Liver (tissue), 9 donors: ENCODE results near the gene RIOK1. TPM values are rescaled to one million over a fixed set of nuclear protein-coding genes. Genes with fewer than 3 reads are reported as not detected.

ENCODE experiments used
- DNase-seq: peaks from one replicate; pipeline ENCODE4 v3.0.0-alpha.2; 2017; ENCODE audit warnings: low spot score
- H3K27ac ChIP-seq, 2 donors: one replicate each; pipeline ENCODE4 v1.7.0; 2013; ENCODE audit warnings: inconsistent platforms in 2 of 2, low read length in 2 of 2, control low read depth in 1 of 2, low read depth in 1 of 2, mild to moderate bottlenecking in 1 of 2
- H3K27me3 ChIP-seq, 4 donors: one replicate each; pipeline versions ENCODE4 v1.6.1 to v1.7.0; 2013; ENCODE audit warnings: low read length in 3 of 4, inconsistent platforms in 1 of 4, mild to moderate bottlenecking in 1 of 4, moderate library complexity in 1 of 4; ENCODE audit not compliant: control insufficient read depth in 4 of 4, insufficient read depth in 4 of 4
- H3K36me3 ChIP-seq, 4 donors: one replicate each; pipeline versions ENCODE4 v1.6.1 to v1.7.0; 2013; ENCODE audit warnings: low read length in 3 of 4, mild to moderate bottlenecking in 3 of 4, low read depth in 1 of 4, moderate library complexity in 1 of 4; ENCODE audit not compliant: control insufficient read depth in 4 of 4, insufficient read depth in 3 of 4
- H3K4me1 ChIP-seq, 4 donors: one replicate each; pipeline versions ENCODE4 v1.6.1 to v1.7.0; 2013; ENCODE audit warnings: low read length in 3 of 4, mild to moderate bottlenecking in 3 of 4, moderate library complexity in 1 of 4; ENCODE audit not compliant: control insufficient read depth in 4 of 4, insufficient read depth in 4 of 4
- H3K4me3 ChIP-seq, 3 donors: one replicate each; pipeline versions ENCODE4 v1.6.1 to v1.7.0; 2013; ENCODE audit warnings: low read length in 3 of 3, control low read depth in 1 of 3, low read depth in 1 of 3, mild to moderate bottlenecking in 1 of 3
- H3K9ac ChIP-seq, 2 donors: one replicate each; pipeline ENCODE4 v1.7.0; 2013; ENCODE audit warnings: low read length in 2 of 2, mild to moderate bottlenecking in 2 of 2, moderate library complexity in 2 of 2, control low read depth in 1 of 2, low read depth in 1 of 2
- H3K9me3 ChIP-seq, 4 donors: one replicate each; pipeline versions ENCODE4 v1.6.1 to v1.7.0; 2013; ENCODE audit warnings: low read length in 3 of 4; ENCODE audit not compliant: control insufficient read depth in 4 of 4
- FOXA1 ChIP-seq: IDR thresholded peaks from 2 replicates; pipeline ENCODE4 v1.6.1; 2016; ENCODE audit warnings: antibody characterized with exemption
- FOXA2 ChIP-seq: IDR thresholded peaks from 2 replicates; pipeline ENCODE4 v1.6.1; 2016; ENCODE audit warnings: antibody characterized with exemption
- HNF4G ChIP-seq: IDR thresholded peaks from 2 replicates; pipeline ENCODE4 v1.6.1; 2016; ENCODE audit warnings: antibody characterized with exemption
- JUND ChIP-seq, 2 donors: IDR thresholded peaks; 2 replicates each; pipeline ENCODE4 v1.6.1; 2016; ENCODE audit warnings: antibody characterized with exemption in 2 of 2
- RAD21 ChIP-seq, 2 donors: IDR thresholded peaks; 2 replicates each; pipeline ENCODE4 v1.6.1; 2016; ENCODE audit warnings: antibody characterized with exemption in 2 of 2, mild to moderate bottlenecking in 2 of 2
- RXRA ChIP-seq, 2 donors: IDR thresholded peaks; 2 replicates each; pipeline ENCODE4 v1.6.1; 2017 to 2018; ENCODE audit warnings: antibody characterized with exemption in 2 of 2, mild to moderate bottlenecking in 1 of 2
- SP1 ChIP-seq: IDR thresholded peaks from 2 replicates; pipeline ENCODE4 v1.6.1; 2018; ENCODE audit warnings: antibody characterized with exemption, mild to moderate bottlenecking
- TAF1 ChIP-seq: conservative IDR thresholded peaks from 2 replicates; pipeline ENCODE4 v1.6.1; 2016; ENCODE audit warnings: antibody characterized with exemption, mild to moderate bottlenecking
- YY1 ChIP-seq: IDR thresholded peaks from 2 replicates; pipeline ENCODE4 v1.6.1; 2016; ENCODE audit warnings: antibody characterized with exemption, mild to moderate bottlenecking
- WGBS: extraction: QIAGEN DNeasy Blood & Tissue Kit; methylation state at CpG from one replicate; pipeline ENCODE4 v1.1.7; 2013; 5-methylcytosine and 5-hydroxymethylcytosine counted together
- polyA plus RNA-seq, 2 donors: library from polyadenylated mRNA; stranded (reverse) in 1 of 2; unstranded in 1 of 2; fragments of 200-250 nt in 1 of 2; fragments of >200 nt in 1 of 2; fragmentation: Nextera tagmentation in 1 of 2; extraction: Ambion mirVana in 1 of 2; gene quantifications; one replicate each; pipeline versions ENCODE4 v1.2.1 to v1.2.3, GENCODE V29; 2013 to 2015
- total RNA-seq, 2 donors: library from RNA; depleted of rRNA; stranded (reverse); fragments of >200 nt; gene quantifications; one replicate each; pipeline ENCODE4 v1.2.3, GENCODE V29; 2014
- TF ChIP-seq, protein P1 (sequence below): IDR thresholded peaks from 2 replicates; pipeline ENCODE4 v1.6.1; 2016; ENCODE audit warnings: antibody characterized with exemption, mild to moderate bottlenecking
- TF ChIP-seq, protein P2 (sequence below): fragments of 150-350 bp; IDR thresholded peaks from 2 replicates; pipeline ENCODE4 v1.5.1; 2017; ENCODE audit warnings: improper control_type of control experiment, low read depth, low read length; ENCODE audit not compliant: missing input control
- donor health status: healthy.
- donor health status: healthy.
- donor health status: healthy.
- donor health status: healthy.
- donor health status: healthy.

RIOK1 gene
- total and polyA plus RNA-seq, 4 donors: 4.8 to 10.0 (median 6.6) TPM

DNA sequence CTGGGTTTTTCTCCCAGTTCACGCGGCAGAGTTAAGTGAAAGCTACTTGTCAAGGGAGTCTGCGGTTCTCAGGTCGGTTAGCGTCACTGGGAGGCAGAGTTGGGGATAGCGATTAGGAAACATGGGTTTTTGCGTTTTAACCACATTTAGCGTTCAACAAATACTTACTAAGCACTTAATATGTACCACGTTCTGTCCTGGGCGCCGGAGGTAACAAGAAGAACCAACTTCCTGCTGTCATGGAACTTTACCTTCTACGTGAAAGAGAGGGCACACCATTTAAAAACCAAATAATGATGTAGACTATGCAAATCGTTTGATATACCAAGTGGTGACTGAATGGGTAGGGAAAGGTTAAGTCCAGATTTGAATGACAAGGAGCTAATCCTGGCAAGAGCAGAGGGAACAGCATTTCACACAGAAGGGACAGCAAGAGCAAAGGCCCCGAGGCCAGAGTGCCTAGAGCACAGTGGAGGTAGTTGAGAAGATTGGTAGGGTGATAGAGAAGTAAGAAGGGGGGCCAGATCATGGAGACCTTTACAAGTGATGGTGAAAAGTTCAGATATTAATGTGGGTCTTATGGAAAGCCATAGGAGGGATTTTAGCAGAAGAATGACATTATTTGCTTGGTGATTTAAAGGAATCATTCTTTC lies 744 bp downstream of the RIOK1 start:
- Histone ChIP-seq H3K4me3 (peak overlapping the region; percentile 71 to 98 (median 83)), H3K9ac (peak overlapping the region; percentile 84 to 94), H3K27ac (peak overlapping the region; percentile 87 to 89), H3K36me3 (peaks cover 0 to 8% (median 7%) of the 10 kb centered on the region in 4 donors), H3K27me3 (no peaks in the 10 kb centered on the region), H3K4me1 (peaks cover 6 to 18% (median 14%) of the 10 kb centered on the region in 4 donors), H3K9me3 (no peaks in the 10 kb centered on the region)
- DNase-seq: no peak
- TF ChIP-seq JUND (IDR thresholded peaks at IDR 0.05): no peak
- peak in 1 of 2 donors; percentile 38 for TF ChIP-seq RAD21 (IDR thresholded peaks at IDR 0.05)
- TF ChIP-seq FOXA2: no peak
- WGBS: 2% methylated on average over 14 of the region's 14 CpGs

DNA sequence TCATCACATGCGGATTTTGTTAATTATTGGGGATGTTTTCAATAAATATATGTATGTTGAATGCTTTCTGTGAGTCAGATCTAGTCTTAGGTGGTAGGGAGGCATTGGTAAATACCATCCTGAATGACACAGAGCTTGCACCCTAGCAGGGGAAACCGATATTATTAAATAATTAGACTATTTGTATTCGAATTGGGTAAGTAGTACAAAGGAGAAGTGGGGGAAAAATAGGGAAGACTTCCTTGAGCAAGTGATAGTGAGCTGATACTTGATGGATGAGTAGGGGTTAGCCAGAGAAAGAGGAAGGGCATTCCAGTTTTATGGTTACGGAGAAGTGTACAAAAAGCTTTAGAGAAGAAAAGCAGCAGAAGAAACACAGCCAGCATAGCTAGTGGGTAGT lies 1.5 kb downstream of the RIOK1 start:
- Histone ChIP-seq H3K4me1 (peaks cover 6 to 18% (median 14%) of the 10 kb centered on the region in 4 donors), H3K27me3 (no peaks in the 10 kb centered on the region), H3K36me3 (peaks cover 3 to 14% (median 11%) of the 10 kb centered on the region in 4 donors), H3K9me3 (no peaks in the 10 kb centered on the region), H3K4me3 (no peak overlapping the region), H3K9ac (no peak overlapping the region), H3K27ac (no peak overlapping the region)
- no peak for TF ChIP-seq SP1
- TF ChIP-seq FOXA1: no peak
- TF ChIP-seq YY1: no peak
- no peak for TF ChIP-seq TAF1
- WGBS: 84% methylated on average over 4 of the region's 4 CpGs
- no peak for DNase-seq

GRCh38 chr6:7392402-7392801 lies 2.8 kb downstream of the RIOK1 start:
- Histone ChIP-seq H3K36me3 (peaks cover 3 to 19% (median 12%) of the 10 kb centered on the region in 4 donors), H3K4me1 (peaks cover 6 to 18% (median 14%) of the 10 kb centered on the region in 4 donors), H3K4me3 (no peak overlapping the region), H3K9ac (no peak overlapping the region), H3K27me3 (no peaks in the 10 kb centered on the region), H3K9me3 (no peaks in the 10 kb centered on the region), H3K27ac (no peak overlapping the region)
- 95% methylated on average over 6 of the region's 6 CpGs for WGBS
- DNase-seq: no peak
- TF ChIP-seq FOXA2 (no peak), YY1 (no peak), RAD21 (IDR thresholded peaks at IDR 0.05) (no peak), HNF4G (no peak)
- TF ChIP-seq, protein P1, sequence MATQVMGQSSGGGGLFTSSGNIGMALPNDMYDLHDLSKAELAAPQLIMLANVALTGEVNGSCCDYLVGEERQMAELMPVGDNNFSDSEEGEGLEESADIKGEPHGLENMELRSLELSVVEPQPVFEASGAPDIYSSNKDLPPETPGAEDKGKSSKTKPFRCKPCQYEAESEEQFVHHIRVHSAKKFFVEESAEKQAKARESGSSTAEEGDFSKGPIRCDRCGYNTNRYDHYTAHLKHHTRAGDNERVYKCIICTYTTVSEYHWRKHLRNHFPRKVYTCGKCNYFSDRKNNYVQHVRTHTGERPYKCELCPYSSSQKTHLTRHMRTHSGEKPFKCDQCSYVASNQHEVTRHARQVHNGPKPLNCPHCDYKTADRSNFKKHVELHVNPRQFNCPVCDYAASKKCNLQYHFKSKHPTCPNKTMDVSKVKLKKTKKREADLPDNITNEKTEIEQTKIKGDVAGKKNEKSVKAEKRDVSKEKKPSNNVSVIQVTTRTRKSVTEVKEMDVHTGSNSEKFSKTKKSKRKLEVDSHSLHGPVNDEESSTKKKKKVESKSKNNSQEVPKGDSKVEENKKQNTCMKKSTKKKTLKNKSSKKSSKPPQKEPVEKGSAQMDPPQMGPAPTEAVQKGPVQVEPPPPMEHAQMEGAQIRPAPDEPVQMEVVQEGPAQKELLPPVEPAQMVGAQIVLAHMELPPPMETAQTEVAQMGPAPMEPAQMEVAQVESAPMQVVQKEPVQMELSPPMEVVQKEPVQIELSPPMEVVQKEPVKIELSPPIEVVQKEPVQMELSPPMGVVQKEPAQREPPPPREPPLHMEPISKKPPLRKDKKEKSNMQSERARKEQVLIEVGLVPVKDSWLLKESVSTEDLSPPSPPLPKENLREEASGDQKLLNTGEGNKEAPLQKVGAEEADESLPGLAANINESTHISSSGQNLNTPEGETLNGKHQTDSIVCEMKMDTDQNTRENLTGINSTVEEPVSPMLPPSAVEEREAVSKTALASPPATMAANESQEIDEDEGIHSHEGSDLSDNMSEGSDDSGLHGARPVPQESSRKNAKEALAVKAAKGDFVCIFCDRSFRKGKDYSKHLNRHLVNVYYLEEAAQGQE: no peak

GRCh38 chr6:7401075-7401474 lies 11.5 kb downstream of the RIOK1 start:
- no peak for DNase-seq

More at GRCh38 chr6:7401075-7401474, 11.5 kb downstream of the RIOK1 start:
- no peak overlapping the region for H3K9ac ChIP-seq
- peaks cover 0 to 59% (median 20%) of the 10 kb centered on the region in 4 donors for H3K36me3 ChIP-seq
- H3K27me3 ChIP-seq: no peaks in the 10 kb centered on the region
- TF ChIP-seq, protein P2, sequence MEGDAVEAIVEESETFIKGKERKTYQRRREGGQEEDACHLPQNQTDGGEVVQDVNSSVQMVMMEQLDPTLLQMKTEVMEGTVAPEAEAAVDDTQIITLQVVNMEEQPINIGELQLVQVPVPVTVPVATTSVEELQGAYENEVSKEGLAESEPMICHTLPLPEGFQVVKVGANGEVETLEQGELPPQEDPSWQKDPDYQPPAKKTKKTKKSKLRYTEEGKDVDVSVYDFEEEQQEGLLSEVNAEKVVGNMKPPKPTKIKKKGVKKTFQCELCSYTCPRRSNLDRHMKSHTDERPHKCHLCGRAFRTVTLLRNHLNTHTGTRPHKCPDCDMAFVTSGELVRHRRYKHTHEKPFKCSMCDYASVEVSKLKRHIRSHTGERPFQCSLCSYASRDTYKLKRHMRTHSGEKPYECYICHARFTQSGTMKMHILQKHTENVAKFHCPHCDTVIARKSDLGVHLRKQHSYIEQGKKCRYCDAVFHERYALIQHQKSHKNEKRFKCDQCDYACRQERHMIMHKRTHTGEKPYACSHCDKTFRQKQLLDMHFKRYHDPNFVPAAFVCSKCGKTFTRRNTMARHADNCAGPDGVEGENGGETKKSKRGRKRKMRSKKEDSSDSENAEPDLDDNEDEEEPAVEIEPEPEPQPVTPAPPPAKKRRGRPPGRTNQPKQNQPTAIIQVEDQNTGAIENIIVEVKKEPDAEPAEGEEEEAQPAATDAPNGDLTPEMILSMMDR: no peak
- TF ChIP-seq RXRA (IDR thresholded peaks at IDR 0.05) (no peak), TAF1 (no peak)
- H3K4me1 ChIP-seq: peaks cover 0 to 11% (median 9%) of the 10 kb centered on the region in 4 donors
- H3K9me3 ChIP-seq: no peaks in the 10 kb centered on the region
- H3K27ac ChIP-seq: no peak overlapping the region
- no peak overlapping the region for H3K4me3 ChIP-seq
- WGBS: 91% methylated on average over 3 of the region's 3 CpGs
